Right atrium auricular region (tissue), 2 donors: ENCODE data around the gene SYT9. TPM values are rescaled to one million over a fixed set of nuclear protein-coding genes. Genes with fewer than 3 reads are reported as not detected.

Experiments used
- DNase-seq: peaks from one replicate; pipeline ENCODE4 v3.0.0-alpha.2; 2019; ENCODE audit warnings: low spot score
- H3K27ac ChIP-seq, 2 donors: fragments of 200-600 bp; sonication (generic); 1 replicate in 1 of 2; 2 replicates in 1 of 2; pipeline ENCODE4 v1.5.1; 2016 to 2019
- H3K27me3 ChIP-seq, 2 donors: fragments of 200-600 bp; sonication (generic); one replicate each; pipeline versions ENCODE4 v1.5.1 to v1.6.0; 2017 to 2019
- H3K36me3 ChIP-seq: fragments of 200-600 bp; sonication (generic); one replicate; pipeline ENCODE4 v1.5.1; 2016
- H3K4me1 ChIP-seq, 2 donors: fragments of 200-600 bp; sonication (generic); one replicate each; pipeline versions ENCODE4 v1.5.1 to v1.6.0; 2017 to 2019
- H3K4me3 ChIP-seq, 2 donors: fragments of 200-600 bp; sonication (generic); 1 replicate in 1 of 2; 2 replicates in 1 of 2; pipeline ENCODE4 v1.5.1; 2017 to 2019; ENCODE audit warnings: mild to moderate bottlenecking in 1 of 2, moderate library complexity in 1 of 2
- H3K9me3 ChIP-seq, 2 donors: fragments of 200-600 bp; sonication (generic); one replicate each; pipeline ENCODE4 v1.5.1; 2019
- CTCF ChIP-seq, 2 donors: fragments of 200-600 bp; sonication (generic); IDR thresholded peaks; one replicate each; pipeline ENCODE4 v1.5.1; 2019; ENCODE audit warnings: antibody characterized with exemption in 2 of 2
- total RNA-seq, 2 donors: library from RNA; depleted of rRNA; stranded (reverse); fragments of >200 nt; gene quantifications; one replicate each; pipeline ENCODE4 v1.1.0, GENCODE V29; 2016

SYT9 gene
- total RNA-seq, 2 donors from 2014 or later: 0.16 to 0.74 TPM

DNA sequence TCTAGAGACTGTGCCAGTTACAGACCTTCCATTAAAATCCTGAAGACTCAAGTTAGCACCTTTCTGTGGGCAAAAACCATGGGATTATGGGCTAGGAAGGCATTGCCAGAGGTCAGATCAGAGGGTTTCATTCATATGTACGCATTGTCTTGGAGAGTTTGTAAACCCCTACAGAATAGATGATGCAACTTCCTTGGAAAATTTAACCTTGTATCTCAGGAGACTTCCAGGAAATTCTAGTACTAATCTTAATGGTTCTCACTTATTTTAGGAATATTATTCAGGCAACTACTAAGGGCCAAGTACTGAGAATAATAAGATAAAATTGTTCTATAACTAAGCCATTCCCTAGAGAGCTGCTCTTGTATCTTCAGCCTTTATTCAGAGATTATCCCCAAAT is 240.5 kb downstream of the SYT9 start:
- Histone ChIP-seq H3K4me3 (no peak overlapping the region), H3K27me3 (no peaks in the 10 kb centered on the region), H3K27ac (no peak overlapping the region), H3K4me1 (peaks cover 0 to 1% of the 10 kb centered on the region in 2 donors), H3K9me3 (no peaks in the 10 kb centered on the region), H3K36me3 (no peaks in the 10 kb centered on the region)
- no peak for DNase-seq
- TF ChIP-seq CTCF (IDR thresholded peaks at IDR 0.05): no peak

- Histone ChIP-seq H3K27me3 (no peaks in the 10 kb centered on the region), H3K36me3 (no peaks in the 10 kb centered on the region), H3K9me3 (no peaks in the 10 kb centered on the region), H3K4me1 (no peaks in the 10 kb centered on the region), H3K4me3 (no peak overlapping the region), H3K27ac (no peak overlapping the region)
- no peak for DNase-seq
- TF ChIP-seq CTCF (IDR thresholded peaks at IDR 0.05): no peak
These were observed 242.0 kb downstream of the SYT9 start for GRCh38 chr11:7493670-7494069.

- H3K27me3 ChIP-seq: no peaks in the 10 kb centered on the region
- H3K9me3 ChIP-seq: no peaks in the 10 kb centered on the region
- H3K27ac ChIP-seq: no peak overlapping the region
- H3K4me3 ChIP-seq: no peak overlapping the region
- no peak for TF ChIP-seq CTCF (IDR thresholded peaks at IDR 0.05)
- DNase-seq: no peak
- no peaks in the 10 kb centered on the region for H3K4me1 ChIP-seq
- H3K36me3 ChIP-seq: no peaks in the 10 kb centered on the region
These were observed 242.5 kb downstream of the SYT9 start for GRCh38 chr11:7494086-7494745.

DNA sequence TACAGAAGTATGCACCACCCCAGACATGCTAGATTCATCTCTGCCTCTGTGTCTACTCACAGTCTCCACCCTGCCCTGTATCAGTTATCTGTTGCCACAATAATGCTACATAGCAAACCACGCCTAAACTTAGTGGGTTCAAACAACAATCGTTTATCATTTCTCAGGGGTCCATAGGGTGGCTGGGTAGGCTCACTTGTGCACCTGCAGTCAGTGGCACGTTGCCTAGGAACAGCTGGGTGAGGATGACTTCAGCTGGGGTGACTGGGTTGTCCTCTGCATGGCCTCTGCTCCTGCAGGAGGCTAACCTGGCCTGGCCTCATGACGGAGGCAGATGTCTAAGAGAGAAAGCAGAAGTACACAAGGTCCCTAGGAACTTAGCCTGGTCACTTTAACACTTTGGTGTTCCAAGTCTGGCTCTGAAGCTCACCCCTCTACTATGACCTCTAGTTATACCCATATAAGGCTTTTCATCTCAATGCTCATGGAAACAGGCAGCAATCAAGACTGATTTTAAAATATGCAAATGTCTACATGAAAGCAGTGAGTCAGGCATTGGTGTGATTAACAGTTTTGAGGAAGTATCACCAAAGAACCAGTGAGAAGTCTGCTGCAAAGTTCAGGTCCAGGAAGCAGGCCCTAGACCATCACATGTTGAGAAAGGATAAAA is 244.3 kb downstream of the SYT9 start:
- H3K4me1 ChIP-seq: no peaks in the 10 kb centered on the region
- DNase-seq: no peak
- H3K36me3 ChIP-seq: no peaks in the 10 kb centered on the region
- no peak overlapping the region for H3K4me3 ChIP-seq
- no peak overlapping the region for H3K27ac ChIP-seq
- H3K27me3 ChIP-seq: no peaks in the 10 kb centered on the region
- no peak for TF ChIP-seq CTCF (IDR thresholded peaks at IDR 0.05)
- no peaks in the 10 kb centered on the region for H3K9me3 ChIP-seq

DNA sequence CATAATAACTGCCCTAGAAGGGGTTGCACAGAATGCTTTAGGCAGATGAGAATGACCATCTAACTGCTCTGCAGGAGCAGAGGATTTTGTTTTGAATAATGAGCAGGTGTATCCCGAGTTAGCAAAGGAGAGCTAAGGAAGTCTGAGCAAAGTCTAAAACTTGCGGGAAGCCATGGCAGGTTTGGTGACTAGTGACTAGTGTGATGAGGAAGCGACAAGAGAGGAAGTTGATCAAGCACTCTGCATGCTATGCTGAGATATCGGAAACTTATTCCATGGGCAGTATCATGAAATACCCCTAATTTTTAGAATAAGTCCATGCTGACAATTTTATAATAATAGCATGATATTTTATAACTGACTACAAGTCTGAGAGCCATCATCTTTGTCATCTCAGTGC is 246.5 kb downstream of the SYT9 start:
- no peak overlapping the region for H3K4me3 ChIP-seq
- H3K27me3 ChIP-seq: no peaks in the 10 kb centered on the region
- no peaks in the 10 kb centered on the region for H3K4me1 ChIP-seq
- H3K9me3 ChIP-seq: no peaks in the 10 kb centered on the region
- no peak overlapping the region for H3K27ac ChIP-seq
- H3K36me3 ChIP-seq: no peaks in the 10 kb centered on the region
- no peak for DNase-seq
- TF ChIP-seq CTCF (IDR thresholded peaks at IDR 0.05): no peak
